ENCODE data around the gene YLPM1.

YLPM1 gene

DNA sequence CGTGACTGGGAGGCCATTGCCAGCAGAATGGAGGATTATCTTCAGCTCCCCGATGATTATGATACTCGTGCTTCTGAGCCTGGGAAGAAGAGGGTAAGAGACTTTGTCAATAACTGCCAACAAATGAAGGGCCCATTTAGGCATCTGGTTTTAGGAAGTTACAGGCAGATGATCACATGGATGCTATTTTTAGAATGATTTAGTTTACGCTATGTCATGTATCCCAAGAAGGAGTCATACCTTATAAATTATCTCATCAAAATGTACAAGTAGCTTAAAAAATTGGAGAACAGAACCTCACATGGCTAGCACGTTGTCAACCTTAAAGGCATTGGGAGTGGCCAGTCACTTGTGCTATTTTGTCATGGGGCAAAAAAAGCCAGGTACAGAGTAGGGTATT is 66.1 kb downstream of the YLPM1 start:
- TF ChIP-seq CTCF (conservative IDR thresholded peaks at IDR 0.05; ENCODE audit: low read length) = no peak
- no peak for TF ChIP-seq EZH2phosphoT487 (IDR thresholded peaks at IDR 0.05; ENCODE audit: borderline replicate concordance)
- H3F3A ChIP-seq (ENCODE audit: low read depth) = no peaks in the 10 kb centered on the region
- H2AFZ ChIP-seq (ENCODE audit: low read length) = no peak overlapping the region
- no peaks in the 10 kb centered on the region for H3K9me3 ChIP-seq (ENCODE audit: insufficient read depth, low read depth, low read length)
- H3K4me1 ChIP-seq (ENCODE audit: insufficient read depth, low read length, poor library complexity, severe bottlenecking) = no peaks in the 10 kb centered on the region
- H4K20me1 ChIP-seq (ENCODE audit: insufficient read depth, low read length, poor library complexity, severe bottlenecking) = no peaks in the 10 kb centered on the region
- no peak overlapping the region for H3K9ac ChIP-seq (ENCODE audit: low read depth, low read length, poor library complexity, severe bottlenecking)
- no peaks in the 10 kb centered on the region for H3K27me3 ChIP-seq (ENCODE audit: insufficient read depth, low read length, poor library complexity, severe bottlenecking)
- H3K9me2 ChIP-seq (replicated peaks; ENCODE audit: low read depth, low read length) = no peaks in the 10 kb centered on the region
- no peak overlapping the region for H3K4me2 ChIP-seq (ENCODE audit: low read depth, low read length, poor library complexity, severe bottlenecking)
- H3K79me2 ChIP-seq (ENCODE audit: insufficient read depth, low read length) = no peaks in the 10 kb centered on the region; the same call in 1 of the 2 replicates
- no peak overlapping the region for H3K4me3 ChIP-seq (ENCODE audit: low read length, poor library complexity, severe bottlenecking)
- H3K36me3 ChIP-seq (ENCODE audit: insufficient read depth, low read length) = peaks cover 77% of the 10 kb centered on the region

DNA sequence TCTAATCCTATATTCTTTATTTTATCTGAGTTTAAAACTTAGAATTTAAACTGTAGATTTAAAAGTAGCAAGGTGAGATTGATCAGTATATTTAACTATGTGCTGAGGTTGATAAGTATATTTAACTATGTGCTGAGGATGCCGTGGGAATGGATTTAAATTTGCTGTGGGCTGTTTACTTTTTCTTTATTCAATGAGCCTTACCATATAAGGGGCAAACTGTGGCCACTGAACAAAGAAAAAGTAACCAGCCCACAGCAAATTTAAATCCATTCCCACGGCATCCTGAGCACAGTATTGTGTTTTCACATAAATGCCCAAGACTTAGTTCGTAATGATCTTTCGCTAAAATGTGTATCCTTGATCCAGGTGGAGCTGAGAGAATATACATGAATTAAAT is 69.7 kb downstream of the YLPM1 start:
- H4K20me1 ChIP-seq (ENCODE audit: insufficient read depth, low read length, poor library complexity, severe bottlenecking) = no peaks in the 10 kb centered on the region
- H3K4me1 ChIP-seq (ENCODE audit: insufficient read depth, low read length, poor library complexity, severe bottlenecking) = no peaks in the 10 kb centered on the region
- H3K79me2 ChIP-seq (ENCODE audit: insufficient read depth, low read length) = no peaks in the 10 kb centered on the region
- H2AFZ ChIP-seq (ENCODE audit: low read length) = no peak overlapping the region
- no peaks in the 10 kb centered on the region for H3F3A ChIP-seq (ENCODE audit: low read depth)
- no peak overlapping the region for H3K9ac ChIP-seq (ENCODE audit: low read depth, low read length, poor library complexity, severe bottlenecking)
- H3K9me3 ChIP-seq (ENCODE audit: insufficient read depth, low read depth, low read length) = no peaks in the 10 kb centered on the region
- peaks cover 84% of the 10 kb centered on the region for H3K36me3 ChIP-seq (ENCODE audit: insufficient read depth, low read length)
- H3K4me3 ChIP-seq (ENCODE audit: low read length, poor library complexity, severe bottlenecking) = no peak overlapping the region
- no peak for TF ChIP-seq CTCF (conservative IDR thresholded peaks at IDR 0.05; ENCODE audit: low read length)
- no peak for TF ChIP-seq EZH2phosphoT487 (IDR thresholded peaks at IDR 0.05; ENCODE audit: borderline replicate concordance)
- H3K4me2 ChIP-seq (ENCODE audit: low read depth, low read length, poor library complexity, severe bottlenecking) = no peak overlapping the region
- no peaks in the 10 kb centered on the region for H3K27me3 ChIP-seq (ENCODE audit: insufficient read depth, low read length, poor library complexity, severe bottlenecking)
- H3K9me2 ChIP-seq (replicated peaks; ENCODE audit: low read depth, low read length) = no peaks in the 10 kb centered on the region

GRCh38 chr14:74834692-74835392 is 71.7 kb downstream of the YLPM1 start:
- H3K79me2 ChIP-seq (ENCODE audit: insufficient read depth, low read length) = no peaks in the 10 kb centered on the region
- H3K36me3 ChIP-seq (ENCODE audit: insufficient read depth, low read length) = peaks cover 64% of the 10 kb centered on the region
- TF ChIP-seq CTCF (conservative IDR thresholded peaks at IDR 0.05; ENCODE audit: low read length) (no peak), EZH2phosphoT487 (IDR thresholded peaks at IDR 0.05; ENCODE audit: borderline replicate concordance) (no peak)
- H4K20me1 ChIP-seq (ENCODE audit: insufficient read depth, low read length, poor library complexity, severe bottlenecking) = no peaks in the 10 kb centered on the region
- H3F3A ChIP-seq (ENCODE audit: low read depth) = peaks cover 3% of the 10 kb centered on the region; the same call in 1 of the 2 replicates
- H3K9me2 ChIP-seq (replicated peaks; ENCODE audit: low read depth, low read length) = no peaks in the 10 kb centered on the region
- H3K9me3 ChIP-seq (ENCODE audit: insufficient read depth, low read depth, low read length) = no peaks in the 10 kb centered on the region
- H3K4me3 ChIP-seq (ENCODE audit: low read length, poor library complexity, severe bottlenecking) = no peak overlapping the region
- no peak overlapping the region for H3K9ac ChIP-seq (ENCODE audit: low read depth, low read length, poor library complexity, severe bottlenecking)
- H2AFZ ChIP-seq (ENCODE audit: low read length) = no peak overlapping the region
- no peak overlapping the region for H3K4me2 ChIP-seq (ENCODE audit: low read depth, low read length, poor library complexity, severe bottlenecking)
- H3K27me3 ChIP-seq (ENCODE audit: insufficient read depth, low read length, poor library complexity, severe bottlenecking) = no peaks in the 10 kb centered on the region
- H3K4me1 ChIP-seq (ENCODE audit: insufficient read depth, low read length, poor library complexity, severe bottlenecking) = peaks cover 4% of the 10 kb centered on the region
